Astrocyte of the cerebellum (primary cell): ENCODE results near the gene NADSYN1.

Experiments
- DNase-seq: peaks from one replicate; pipeline ENCODE4 v3.0.0-alpha.2; 2011; ENCODE audit warnings: low read depth
- H3K4me3 ChIP-seq: 2 replicates; pipeline ENCODE4 v1.5.1; 2011; ENCODE audit warnings: mild to moderate bottlenecking, low read depth, low read length, moderate library complexity
- CTCF ChIP-seq: IDR thresholded peaks from 2 replicates; pipeline ENCODE4 v1.5.1; 2012; ENCODE audit warnings: low read length, low read depth, moderate library complexity, mild to moderate bottlenecking; ENCODE audit errors: missing control alignments
- in situ Hi-C: cut with HindIII; loops from 2 replicates; pipeline ENCODE4 v1.10.0; 2017; ENCODE audit warnings: low sequenced_read_pairs

Gene NADSYN1

DNA sequence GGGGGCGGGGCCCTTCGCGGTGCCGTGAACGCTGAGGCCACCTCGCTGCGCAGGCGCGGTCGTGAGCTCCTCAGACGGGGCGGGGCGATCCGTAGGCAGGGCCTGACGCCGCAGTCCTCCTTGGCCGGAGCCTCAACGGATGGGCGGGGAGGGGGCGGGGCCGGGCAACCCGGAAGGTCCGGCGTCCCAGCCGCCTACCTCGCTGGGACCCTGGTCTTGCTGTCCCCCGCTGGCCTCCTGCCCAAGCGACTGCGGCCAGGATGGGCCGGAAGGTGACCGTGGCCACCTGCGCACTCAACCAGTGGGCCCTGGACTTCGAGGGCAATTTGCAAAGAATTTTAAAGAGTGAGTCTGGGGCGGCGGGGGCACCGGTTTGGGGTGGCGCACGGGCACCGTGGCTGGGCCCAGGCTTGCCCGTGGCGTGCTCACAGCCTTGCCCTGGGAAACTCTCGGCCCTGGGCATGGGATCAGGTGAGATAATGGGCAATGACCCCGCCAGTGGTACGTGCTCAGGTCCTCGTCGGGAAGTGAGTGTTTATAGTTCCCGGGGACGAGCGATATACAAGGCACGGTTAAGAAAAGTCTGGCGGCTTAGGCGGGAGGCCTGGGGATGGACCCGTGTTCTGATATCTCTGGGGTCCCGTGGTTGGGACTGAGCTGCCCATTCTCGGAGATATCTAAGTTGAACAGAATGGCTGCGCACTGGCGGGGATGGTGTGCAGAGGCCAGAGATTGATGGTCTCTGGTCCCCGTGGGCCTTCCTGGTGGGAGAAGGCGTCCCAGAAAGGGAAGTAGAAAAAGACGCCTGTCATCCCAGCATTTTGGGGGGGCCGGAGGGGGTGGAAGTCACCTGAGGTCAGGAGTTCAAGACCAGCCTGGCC is at the start of gene NADSYN1:
Gene NADSYN1, plus strand, starts transcription at position 167 of the 881 bp plus-strand sequence. Its CDS starts 94 bp downstream, at position 261.
- peak; percentile 83 for DNase-seq
- TF ChIP-seq CTCF, result no peak
- H3K4me3 ChIP-seq, result peak within 1 kb of the TSS; percentile 79

GRCh38 chr11:71404209-71404608 is 48.8 kb upstream of the NADSYN1 start:
- H3K4me3 ChIP-seq, result no peak overlapping the region
- no peak for DNase-seq
- TF ChIP-seq CTCF, result no peak
- in situ Hi-C loops, result no loop called here

More for the DNA sequence above, at the start of gene NADSYN1:
- in situ Hi-C loops, result no loop called here

- no peak for TF ChIP-seq CTCF
- H3K4me3 ChIP-seq, result no peak overlapping the region
These were observed 46.3 kb upstream of the NADSYN1 start for GRCh38 chr11:71406681-71407080.

GRCh38 chr11:71407356-71407755 is 45.6 kb upstream of the NADSYN1 start:
- TF ChIP-seq CTCF, result no peak
- in situ Hi-C loops, result no loop called here
- H3K4me3 ChIP-seq, result no peak overlapping the region
- DNase-seq, result no peak

More at GRCh38 chr11:71406681-71407080, 46.3 kb upstream of the NADSYN1 start:
- no peak for DNase-seq
- in situ Hi-C loops, result no loop called here

GRCh38 chr11:71408826-71409225 is 44.2 kb upstream of the NADSYN1 start:
- no peak for DNase-seq
- no peak for TF ChIP-seq CTCF
- in situ Hi-C loops, result no loop called here

DNA sequence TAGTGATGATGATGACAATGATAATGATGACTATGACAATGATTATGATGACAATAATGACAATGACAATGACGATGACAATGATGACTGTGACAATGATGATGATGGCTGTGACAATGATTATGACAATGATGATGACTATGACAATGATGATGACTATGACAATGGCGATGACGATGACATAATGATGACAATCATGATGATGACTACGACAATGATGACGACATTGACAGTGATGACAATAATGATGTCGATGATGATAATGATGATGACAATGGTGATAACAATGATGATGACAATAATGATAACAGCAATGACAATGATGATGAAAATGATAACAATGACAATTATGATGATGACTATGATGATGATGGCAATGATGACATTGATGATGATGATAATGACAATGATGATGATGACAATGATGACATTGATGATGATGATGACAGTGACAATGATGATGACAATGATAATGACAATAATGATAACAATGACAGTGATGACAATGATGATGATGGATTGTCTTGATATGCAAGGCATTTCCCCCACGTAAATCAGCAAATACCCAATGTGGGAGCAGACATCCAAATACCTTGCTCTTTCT is 42.5 kb upstream of the NADSYN1 start:
- H3K4me3 ChIP-seq, result no peak overlapping the region
- no peak for TF ChIP-seq CTCF
- no peak for DNase-seq
- in situ Hi-C loops, result no loop called here

More at GRCh38 chr11:71408826-71409225, 44.2 kb upstream of the NADSYN1 start:
- no peak overlapping the region for H3K4me3 ChIP-seq
